IPS-18c (cell line): ENCODE data around the gene SLC23A2.
"Not testable (repeated sequence)": the region's sequence is repeated elsewhere in the genome, so short reads cannot be mapped to it uniquely, and the experiment has no call there.

ENCODE experiments used
- H3K4me3 ChIP-seq: 2 replicates; pipeline ENCODE4 v1.7.0; 2013; ENCODE audit warnings: low read depth, mild to moderate bottlenecking, low read length, moderate library complexity; ENCODE audit not compliant: insufficient read depth
- H3K9me3 ChIP-seq: one replicate; pipeline ENCODE4 v1.6.1; 2013; ENCODE audit warnings: mild to moderate bottlenecking, low read length, moderate library complexity; ENCODE audit not compliant: control insufficient read depth, insufficient read depth

SLC23A2 gene

DNA sequence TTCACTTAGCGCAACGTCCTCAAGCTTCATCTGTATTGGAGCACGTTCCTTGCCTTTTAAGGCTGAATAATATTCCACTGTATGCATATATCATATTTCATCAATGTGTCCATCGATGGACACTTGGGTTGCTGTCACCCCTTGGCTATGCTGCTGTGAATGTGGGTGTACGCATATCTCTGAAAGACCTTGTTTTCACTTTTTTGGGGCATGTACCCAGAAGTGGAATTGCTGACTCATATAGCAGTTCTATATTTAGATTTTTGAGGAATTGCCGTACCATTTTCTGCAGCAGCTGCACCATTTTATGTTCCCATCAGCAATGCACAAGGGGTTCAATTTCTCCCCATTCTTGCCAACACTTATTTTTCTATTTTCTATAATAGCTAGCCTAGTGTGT, 22.8 kb upstream of the SLC23A2 start:
- H3K9me3 ChIP-seq = no peaks in the 10 kb centered on the region
- H3K4me3 ChIP-seq = no peak overlapping the region

GRCh38 chr20:5023171-5023570, 21.9 kb upstream of the SLC23A2 start:
- H3K9me3 ChIP-seq, H3K4me3 ChIP-seq: not testable (repeated sequence)

DNA sequence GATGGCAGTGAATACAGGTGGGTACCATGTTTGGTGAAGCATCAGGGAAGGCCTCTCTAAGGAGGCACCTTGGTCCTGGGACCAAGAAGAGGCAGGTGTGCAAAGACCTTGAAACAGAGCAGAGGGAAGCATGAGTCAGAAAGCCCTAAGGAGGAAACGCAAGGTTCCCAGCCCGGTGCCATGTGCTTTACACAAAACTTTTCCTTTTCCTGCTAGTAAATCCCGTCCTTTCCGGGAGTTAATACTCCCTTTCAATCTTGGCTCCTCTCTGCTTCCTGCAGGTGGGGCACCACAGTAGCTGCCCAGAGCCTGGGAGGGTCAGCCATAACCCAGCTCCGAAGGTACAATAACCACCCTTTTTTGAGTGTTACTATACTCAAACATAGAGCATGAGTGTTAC, 19.4 kb upstream of the SLC23A2 start:
- Histone ChIP-seq H3K4me3 (no peak overlapping the region), H3K9me3 (no peaks in the 10 kb centered on the region)

DNA sequence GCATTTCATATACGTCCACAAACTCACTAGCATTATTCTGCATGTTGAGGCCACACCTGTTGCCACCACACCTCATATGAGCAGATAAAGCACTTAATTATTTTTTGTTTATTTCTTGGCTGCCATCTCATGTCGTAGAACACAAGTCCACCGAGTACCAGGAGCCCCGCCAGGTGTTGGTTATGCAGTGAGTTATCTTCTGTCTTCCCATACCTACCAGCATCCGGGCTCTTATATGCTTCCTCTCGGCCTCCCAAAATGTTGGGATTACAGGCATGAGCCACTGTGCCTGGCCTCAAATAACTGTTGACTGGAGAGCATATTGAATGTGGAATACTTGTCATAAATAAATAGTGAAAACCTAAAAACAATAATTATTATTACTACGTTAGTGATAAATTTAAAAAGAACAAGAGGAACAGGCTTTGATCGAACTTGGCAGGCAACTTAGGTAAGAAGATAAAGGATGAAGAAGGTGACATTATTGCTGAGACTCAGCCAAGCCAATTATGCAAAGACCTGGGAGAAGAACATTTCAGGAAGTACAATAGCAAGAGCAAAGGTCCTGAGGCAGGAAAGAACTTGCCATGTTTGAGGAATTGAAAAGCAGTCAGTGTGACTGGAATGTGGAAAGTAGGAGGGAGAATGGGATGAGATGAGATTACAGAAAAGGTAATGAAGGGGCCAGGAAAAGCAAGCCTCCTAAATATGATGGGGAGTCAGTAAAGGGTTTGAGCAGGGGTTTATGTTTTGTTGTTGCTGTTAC, 12.6 kb upstream of the SLC23A2 start:
- Histone ChIP-seq H3K9me3 (peaks cover 2% of the 10 kb centered on the region), H3K4me3 (no peak overlapping the region)

- H3K9me3 ChIP-seq = peaks cover 2% of the 10 kb centered on the region
- no peak overlapping the region for H3K4me3 ChIP-seq
These were observed 7.4 kb upstream of the SLC23A2 start for GRCh38 chr20:5008759-5009158.

GRCh38 chr20:5005326-5005725, 4.0 kb upstream of the SLC23A2 start:
- no peak overlapping the region for H3K4me3 ChIP-seq
- no peaks in the 10 kb centered on the region for H3K9me3 ChIP-seq

GRCh38 chr20:5004825-5005224, 3.5 kb upstream of the SLC23A2 start:
- H3K9me3 ChIP-seq, H3K4me3 ChIP-seq: not testable (repeated sequence)

DNA sequence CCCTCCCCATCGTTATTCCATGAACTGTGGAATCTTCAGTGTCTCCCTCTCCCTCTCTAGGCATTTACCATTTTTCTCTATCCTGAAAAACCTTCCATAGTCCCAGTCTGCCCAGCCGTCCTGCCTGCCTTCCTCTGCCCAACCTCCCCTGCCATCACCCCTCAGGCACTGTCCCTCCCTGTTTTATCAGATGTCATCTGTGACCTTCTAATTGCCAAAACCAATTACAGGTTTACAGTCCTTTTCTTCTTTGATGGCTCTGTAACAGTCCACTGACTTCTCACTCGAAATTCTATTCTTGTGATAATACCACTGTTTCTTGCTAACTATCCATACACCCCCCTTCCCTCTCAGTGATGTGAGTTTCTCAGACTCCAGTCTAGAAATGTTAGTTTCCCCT, 2.3 kb upstream of the SLC23A2 start:
- Histone ChIP-seq H3K4me3 (no peak overlapping the region), H3K9me3 (no peaks in the 10 kb centered on the region)

GRCh38 chr20:5002077-5002413, 735 bp upstream of the SLC23A2 start:
- peak overlapping the region; percentile 79 for H3K4me3 ChIP-seq

GRCh38 chr20:5000263-5001173, 792 bp downstream of the SLC23A2 start:
- no peaks in the 10 kb centered on the region for H3K9me3 ChIP-seq
- peak overlapping the region; percentile 58 for H3K4me3 ChIP-seq

More at GRCh38 chr20:5002077-5002413, 735 bp upstream of the SLC23A2 start:
- no peaks in the 10 kb centered on the region for H3K9me3 ChIP-seq

- no peak overlapping the region; the same call in 1 of the 2 replicates for H3K4me3 ChIP-seq
These were observed 1.5 kb downstream of the SLC23A2 start for GRCh38 chr20:4999788-5000187.

GRCh38 chr20:4998160-4998651, 3.1 kb downstream of the SLC23A2 start:
- Histone ChIP-seq H3K9me3 (no peaks in the 10 kb centered on the region), H3K4me3 (no peak overlapping the region)

More at GRCh38 chr20:4999788-5000187, 1.5 kb downstream of the SLC23A2 start:
- H3K9me3 ChIP-seq = no peaks in the 10 kb centered on the region

DNA sequence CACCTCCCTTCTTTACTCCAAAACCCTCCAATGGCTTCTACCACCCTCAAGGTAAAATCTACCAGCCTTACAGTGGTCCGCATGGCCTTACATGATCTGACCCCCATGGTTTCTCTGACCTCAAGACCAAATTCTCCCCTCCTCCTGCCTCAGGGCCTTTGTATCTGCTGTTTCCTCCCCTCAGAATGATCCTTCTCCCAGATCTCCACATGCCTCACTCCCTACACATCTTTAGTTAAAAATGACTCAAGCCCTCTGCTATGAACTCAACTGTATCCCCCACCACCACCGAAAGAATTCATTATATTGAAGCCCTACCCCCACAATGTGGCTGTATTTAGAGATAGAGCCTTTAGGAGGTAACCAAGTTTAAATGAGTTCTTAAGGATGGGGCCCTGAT, 4.1 kb downstream of the SLC23A2 start:
- H3K4me3 ChIP-seq = no peak overlapping the region
- no peaks in the 10 kb centered on the region for H3K9me3 ChIP-seq

DNA sequence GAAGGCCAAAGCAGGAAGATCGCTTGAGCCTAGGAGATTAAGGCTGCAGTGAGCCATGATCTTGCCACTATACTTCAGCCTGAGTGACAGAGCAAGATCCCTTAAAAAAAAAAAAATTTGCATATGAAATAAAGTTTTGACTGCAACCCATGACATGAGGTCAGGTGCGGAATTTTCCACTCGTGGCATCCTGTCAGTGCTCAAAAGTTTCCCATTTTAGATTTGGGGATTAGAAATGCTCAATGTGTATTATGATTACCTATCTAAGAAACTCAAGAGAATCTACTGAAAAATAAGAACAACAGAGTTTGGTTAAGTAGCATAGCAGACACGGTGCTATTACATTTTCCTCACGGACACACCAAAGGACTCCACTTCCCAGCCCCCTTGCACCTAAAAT, 11.7 kb downstream of the SLC23A2 start:
- Histone ChIP-seq H3K4me3 (no peak overlapping the region), H3K9me3 (peaks cover 2% of the 10 kb centered on the region)

GRCh38 chr20:4987130-4987529, 14.2 kb downstream of the SLC23A2 start:
- H3K4me3 ChIP-seq = no peak overlapping the region
- peaks cover 2% of the 10 kb centered on the region for H3K9me3 ChIP-seq

- Histone ChIP-seq H3K9me3 (peaks cover 2% of the 10 kb centered on the region), H3K4me3 (no peak overlapping the region)
These were observed 15.7 kb downstream of the SLC23A2 start for GRCh38 chr20:4985658-4986057.

GRCh38 chr20:4982281-4982680, 19.0 kb downstream of the SLC23A2 start:
- Histone ChIP-seq H3K9me3 (peaks cover 2% of the 10 kb centered on the region), H3K4me3 (no peak overlapping the region)

GRCh38 chr20:4979841-4980410, 21.4 kb downstream of the SLC23A2 start:
- Histone ChIP-seq H3K4me3 (no peak overlapping the region), H3K9me3 (no peaks in the 10 kb centered on the region)
